Hepatocyte (in vitro differentiated cells): ENCODE measurements around the gene WASHC2A. TPM values are rescaled to one million over a fixed set of nuclear protein-coding genes. Genes with fewer than 3 reads are reported as not detected.
A peak's percentile ranks its signal among the peaks of the same experiment; 100 is the strongest.
"Not testable (repeated sequence)": the region's sequence is repeated elsewhere in the genome, so short reads cannot be mapped to it uniquely, and the experiment has no call there.

ENCODE experiments used
- DNase-seq: peaks from one replicate; pipeline ENCODE4 v3.0.0-alpha.2; 2016; ENCODE audit warnings: low spot score
- H2AFZ ChIP-seq: fragments of 200-600 bp; sonication (generic); 2 replicates; pipeline ENCODE4 v1.6.0; 2016; ENCODE audit warnings: antibody characterized with exemption, mild to moderate bottlenecking
- H3K27ac ChIP-seq: fragments of 200-600 bp; sonication (generic); 2 replicates; pipeline ENCODE4 v1.5.1; 2016; ENCODE audit warnings: mild to moderate bottlenecking
- H3K27me3 ChIP-seq: fragments of 200-600 bp; sonication (generic); 2 replicates; pipeline ENCODE4 v1.6.1; 2016
- H3K36me3 ChIP-seq: fragments of 200-600 bp; sonication (generic); replicated peaks from 2 replicates; pipeline ENCODE4 v1.5.1; 2016; ENCODE audit warnings: low read depth; ENCODE audit not compliant: insufficient read depth
- H3K4me1 ChIP-seq: fragments of 200-600 bp; sonication (generic); 2 replicates; pipeline ENCODE4 v1.5.1; 2016; ENCODE audit warnings: mild to moderate bottlenecking, moderate library complexity; ENCODE audit not compliant: insufficient read depth
- H3K4me2 ChIP-seq: fragments of 200-600 bp; sonication (generic); 2 replicates; pipeline ENCODE4 v1.6.0; 2016
- H3K4me3 ChIP-seq: fragments of 200-600 bp; sonication (generic); 2 replicates; pipeline ENCODE4 v1.5.1; 2016; ENCODE audit warnings: mild to moderate bottlenecking
- H3K79me2 ChIP-seq: fragments of 200-600 bp; sonication (generic); 2 replicates; pipeline ENCODE4 v1.6.0; 2017; ENCODE audit warnings: mild to moderate bottlenecking
- H3K9me2 ChIP-seq: fragments of 200-600 bp; sonication (generic); replicated peaks from 2 replicates; pipeline ENCODE4 v1.6.0; 2017; ENCODE audit warnings: mild to moderate bottlenecking; ENCODE audit not compliant: insufficient read depth
- H3K9me3 ChIP-seq: fragments of 200-600 bp; sonication (generic); 2 replicates; pipeline ENCODE4 v1.5.1; 2016; ENCODE audit warnings: low read depth, mild to moderate bottlenecking
- H4K20me1 ChIP-seq: fragments of 200-600 bp; sonication (generic); 2 replicates; pipeline ENCODE4 v1.6.0; 2016; ENCODE audit warnings: mild to moderate bottlenecking; ENCODE audit not compliant: insufficient read depth, poor library complexity, severe bottlenecking
- EZH2 ChIP-seq: fragments of 200-600 bp; sonication (generic); IDR thresholded peaks from 2 replicates; pipeline ENCODE4 v1.6.1; 2016; ENCODE audit warnings: antibody characterized with exemption, mild to moderate bottlenecking, borderline replicate concordance
- EZH2phosphoT487 ChIP-seq: fragments of 200-600 bp; sonication (generic); IDR thresholded peaks from one replicate; pipeline ENCODE4 v1.6.1; 2018; ENCODE audit warnings: antibody characterized with exemption, mild to moderate bottlenecking, low read depth, moderate library complexity; ENCODE audit not compliant: unreplicated experiment, severe bottlenecking
- WGBS: methylation state at CpG from one replicate; pipeline ENCODE4 v1.1.6; 2016; ENCODE audit warnings: low lambda C conversion rate; ENCODE audit errors: missing lambda C conversion rate; 5-methylcytosine and 5-hydroxymethylcytosine counted together
- polyA plus RNA-seq: library from polyadenylated mRNA; unstranded; fragments of >200 nt; fragmentation: Nextera tagmentation; extraction: Ambion mirVana; gene quantifications from 2 replicates; pipeline ENCODE4 v1.2.1, GENCODE V29; 2016
- total RNA-seq: library from RNA; depleted of rRNA; stranded (reverse); fragments of >200 nt; gene quantifications from 2 replicates; pipeline ENCODE4 v1.2.3, GENCODE V29; 2014
- TF ChIP-seq, protein P1 (sequence below): fragments of 200-600 bp; sonication (generic); IDR thresholded peaks from 2 replicates; pipeline ENCODE4 v1.5.1; 2016; ENCODE audit warnings: antibody characterized with exemption, mild to moderate bottlenecking; ENCODE audit not compliant: poor library complexity

The WASHC2A gene
- total and polyA plus RNA-seq, 2 experiments from 2014 or later, result 31.9 to 35.5 TPM

GRCh38 chr10:50058727-50059126, 9.0 kb upstream of the WASHC2A start:
- not testable (repeated sequence) for H3K4me1 ChIP-seq, H4K20me1 ChIP-seq, H3K4me3 ChIP-seq, H2AFZ ChIP-seq, H3K4me2 ChIP-seq, H3K79me2 ChIP-seq, H3K27me3 ChIP-seq, H3K36me3 ChIP-seq, H3K27ac ChIP-seq, DNase-seq, H3K9me3 ChIP-seq, H3K9me2 ChIP-seq
- WGBS, result 72% methylated on average over 1 of the region's 1 CpG

DNA sequence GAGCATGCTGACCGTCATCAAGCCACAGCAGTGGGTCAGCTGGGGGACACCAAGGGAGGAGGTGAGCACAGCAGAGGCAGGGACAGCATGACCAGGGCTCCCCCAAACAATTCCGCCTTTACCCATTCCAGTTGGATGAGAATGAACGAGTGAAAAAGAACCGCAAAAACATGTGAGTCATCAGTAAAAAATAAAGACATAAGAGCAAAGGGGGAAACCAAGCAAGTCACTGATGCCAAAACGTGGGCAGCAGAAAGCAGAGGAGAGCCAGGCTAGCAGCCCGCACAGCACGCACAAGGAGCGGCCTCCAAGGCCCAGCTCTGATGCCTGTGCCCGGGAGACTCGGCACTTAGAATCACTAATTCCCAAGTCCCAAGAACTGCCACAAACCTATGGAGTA, 7.8 kb upstream of the WASHC2A start:
- WGBS, result 84% methylated on average over 10 of the region's 10 CpGs
- not testable (repeated sequence) for H3K4me2 ChIP-seq, H3K27me3 ChIP-seq, H3K27ac ChIP-seq, H2AFZ ChIP-seq, H4K20me1 ChIP-seq, H3K9me3 ChIP-seq, H3K36me3 ChIP-seq, H3K9me2 ChIP-seq, H3K4me3 ChIP-seq, DNase-seq, H3K79me2 ChIP-seq, H3K4me1 ChIP-seq

DNA sequence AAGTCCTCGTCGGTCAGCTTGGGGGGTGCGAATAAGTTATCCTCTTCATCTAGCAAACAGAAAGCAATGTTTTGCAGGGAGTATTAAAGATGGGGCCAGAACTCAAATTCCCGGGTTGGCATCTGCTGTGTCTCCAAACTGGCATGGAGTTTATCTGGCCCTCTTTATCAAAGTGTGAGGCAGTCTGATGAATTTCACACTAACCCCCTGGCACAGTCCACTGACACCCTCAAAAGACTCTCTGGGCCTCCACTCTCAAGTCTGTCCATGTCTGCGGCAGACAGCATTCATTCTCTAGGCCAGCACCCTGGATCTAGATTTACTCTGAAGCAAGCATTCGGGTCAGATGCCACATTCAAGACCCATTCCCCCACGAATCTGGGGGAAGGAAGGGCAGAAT, 6.2 kb upstream of the WASHC2A start:
- H3K79me2 ChIP-seq, H2AFZ ChIP-seq, H3K4me3 ChIP-seq, H3K9me2 ChIP-seq, DNase-seq, H4K20me1 ChIP-seq, H3K27ac ChIP-seq, H3K36me3 ChIP-seq, H3K4me1 ChIP-seq, H3K9me3 ChIP-seq, H3K27me3 ChIP-seq, H3K4me2 ChIP-seq: not testable (repeated sequence)
- 77% methylated on average over 7 of the region's 7 CpGs for WGBS

DNA sequence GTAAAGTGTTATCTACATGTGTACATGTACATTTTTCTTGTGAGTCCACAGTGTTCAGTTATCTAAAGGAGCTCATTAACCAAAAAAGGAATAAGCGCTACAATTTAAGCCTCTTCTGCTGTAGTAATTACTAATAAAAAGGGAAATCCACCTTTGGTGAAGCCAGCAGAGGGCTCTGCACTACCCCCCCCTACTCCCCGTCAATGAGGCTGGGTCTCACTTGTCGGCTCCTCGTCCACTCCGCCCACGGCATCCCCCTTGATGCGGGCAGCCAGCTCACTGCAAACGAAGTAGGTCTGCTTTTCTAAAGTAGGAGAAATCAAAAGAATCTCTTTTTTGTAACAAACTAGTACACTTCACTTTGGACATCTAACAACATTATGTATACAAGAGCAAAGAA, 4.7 kb upstream of the WASHC2A start:
- Histone ChIP-seq H3K9me3 (no peaks in the 10 kb centered on the region), H3K27me3 (no peaks in the 10 kb centered on the region), H3K4me3 (no peak overlapping the region), H3K27ac (no peak overlapping the region), H3K4me1 (no peaks in the 10 kb centered on the region), H4K20me1 (no peaks in the 10 kb centered on the region), H3K36me3 (no peaks in the 10 kb centered on the region), H3K4me2 (no peak overlapping the region), H2AFZ (no peak overlapping the region), H3K79me2 (no peaks in the 10 kb centered on the region), H3K9me2 (no peaks in the 10 kb centered on the region)
- 29% methylated on average over 8 of the region's 8 CpGs for WGBS
- DNase-seq, result no peak
- TF ChIP-seq, protein P1, sequence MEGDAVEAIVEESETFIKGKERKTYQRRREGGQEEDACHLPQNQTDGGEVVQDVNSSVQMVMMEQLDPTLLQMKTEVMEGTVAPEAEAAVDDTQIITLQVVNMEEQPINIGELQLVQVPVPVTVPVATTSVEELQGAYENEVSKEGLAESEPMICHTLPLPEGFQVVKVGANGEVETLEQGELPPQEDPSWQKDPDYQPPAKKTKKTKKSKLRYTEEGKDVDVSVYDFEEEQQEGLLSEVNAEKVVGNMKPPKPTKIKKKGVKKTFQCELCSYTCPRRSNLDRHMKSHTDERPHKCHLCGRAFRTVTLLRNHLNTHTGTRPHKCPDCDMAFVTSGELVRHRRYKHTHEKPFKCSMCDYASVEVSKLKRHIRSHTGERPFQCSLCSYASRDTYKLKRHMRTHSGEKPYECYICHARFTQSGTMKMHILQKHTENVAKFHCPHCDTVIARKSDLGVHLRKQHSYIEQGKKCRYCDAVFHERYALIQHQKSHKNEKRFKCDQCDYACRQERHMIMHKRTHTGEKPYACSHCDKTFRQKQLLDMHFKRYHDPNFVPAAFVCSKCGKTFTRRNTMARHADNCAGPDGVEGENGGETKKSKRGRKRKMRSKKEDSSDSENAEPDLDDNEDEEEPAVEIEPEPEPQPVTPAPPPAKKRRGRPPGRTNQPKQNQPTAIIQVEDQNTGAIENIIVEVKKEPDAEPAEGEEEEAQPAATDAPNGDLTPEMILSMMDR, result no peak
- TF ChIP-seq EZH2 (no peak), EZH2phosphoT487 (no peak)

DNA sequence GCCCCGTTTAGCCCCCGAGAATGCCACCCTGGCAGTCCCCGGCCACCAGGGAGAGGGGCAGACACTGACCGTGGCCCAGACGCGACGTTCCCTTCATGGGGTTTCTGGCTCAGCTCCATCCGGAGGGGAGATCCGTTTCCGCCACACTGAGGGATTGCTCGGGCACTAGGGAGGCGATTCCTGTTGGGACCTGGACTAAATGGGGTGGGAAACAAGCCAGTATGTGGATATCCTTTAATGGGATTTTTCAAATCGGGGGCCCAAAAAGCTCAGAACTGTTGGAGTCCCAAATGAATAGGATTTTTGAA, 552 bp downstream of the WASHC2A start:
- H3K79me2 ChIP-seq, H3K27me3 ChIP-seq, H3K36me3 ChIP-seq, H3K4me1 ChIP-seq, H4K20me1 ChIP-seq, H2AFZ ChIP-seq, H3K9me3 ChIP-seq, H3K27ac ChIP-seq, DNase-seq, H3K9me2 ChIP-seq: not testable (repeated sequence)
- Histone ChIP-seq H3K4me2 (peak overlapping the region; percentile 84), H3K4me3 (peak overlapping the region; percentile 16)
- 3% methylated on average over 8 of the region's 13 CpGs for WGBS

- not testable (repeated sequence) for DNase-seq, H3K4me1 ChIP-seq, H3K27me3 ChIP-seq, H3K36me3 ChIP-seq, H3K9me2 ChIP-seq, H2AFZ ChIP-seq, H3K4me2 ChIP-seq, H3K79me2 ChIP-seq, H3K27ac ChIP-seq, H3K9me3 ChIP-seq, H3K4me3 ChIP-seq, H4K20me1 ChIP-seq
- WGBS, result 100% methylated on average over 2 of the region's 2 CpGs
Observed at GRCh38 chr10:50075139-50075538, 7.4 kb downstream of the WASHC2A start.
